HEK293 (cell line): ENCODE results near the gene ANTXRL.

ENCODE experiments used
- CTCF ChIA-PET: fragments of 350-600 bp; formaldehyde crosslinking; extraction: SDS; loops from one replicate; lab custom pipeline; 2021; ENCODE audit warnings: antibody characterized with exemption; lab: Yijun Ruan, JAX
- POLR2A ChIA-PET: fragments of 300-600 bp; formaldehyde crosslinking; extraction: SDS; loops from one replicate; lab custom pipeline; 2020; ENCODE audit warnings: antibody characterized with exemption, inconsistent platforms; lab: Yijun Ruan, JAX
- H3K27ac ChIP-seq: fragments of 200-500 bp; sonication (Bioruptor generic); 2 replicates; pipeline ENCODE4 v1.5.1; 2014; ENCODE audit warnings: low read depth, low read length, control low read depth, inconsistent platforms; ENCODE audit errors: extremely low read depth
- H3K36me3 ChIP-seq, 2 experiments: fragments of 200-500 bp in 1 of 2; sonication (Bioruptor generic) in 1 of 2; 1 replicate in 1 of 2; 2 replicates in 1 of 2; pipeline ENCODE4 v1.5.1; 2014 to 2017; ENCODE audit warnings: inconsistent platforms in 2 of 2, low read length in 2 of 2; ENCODE audit not compliant: control insufficient read depth in 2 of 2, insufficient read depth in 1 of 2
- H3K4me1 ChIP-seq: fragments of 200-500 bp; sonication (Bioruptor generic); 2 replicates; pipeline ENCODE4 v1.5.1; 2014; ENCODE audit warnings: mild to moderate bottlenecking, low read length, inconsistent platforms; ENCODE audit not compliant: control insufficient read depth, insufficient read depth
- H3K4me3 ChIP-seq: 2 replicates; pipeline ENCODE4 v1.5.1; 2011; ENCODE audit warnings: low read depth, mild to moderate bottlenecking, control low read depth, low read length, moderate library complexity
- H3K9me3 ChIP-seq: fragments of 200-500 bp; sonication (Bioruptor generic); 2 replicates; pipeline ENCODE4 v1.5.1; 2014; ENCODE audit warnings: low read depth, low read length, inconsistent platforms; ENCODE audit not compliant: control insufficient read depth, insufficient read depth
- HOXD13 ChIP-seq: sonication (generic); formaldehyde crosslinking; IDR thresholded peaks from 2 replicates; pipeline ENCODE4 v1.8.0; 2022; ENCODE audit warnings: missing genetic modification reagents, borderline replicate concordance
- ZBTB1 ChIP-seq: fragments of 450-650 bp; formaldehyde crosslinking; IDR thresholded peaks from 2 replicates; pipeline ENCODE4 v1.5.1; 2016; ENCODE audit warnings: missing biosample characterization, missing genetic modification characterization
- ZNF10 ChIP-seq: fragments of 450-650 bp; formaldehyde crosslinking; IDR thresholded peaks from 2 replicates; pipeline ENCODE4 v1.5.1; 2017; ENCODE audit warnings: missing biosample characterization, missing genetic modification characterization
- ZNF133 ChIP-seq: fragments of 450-650 bp; formaldehyde crosslinking; IDR thresholded peaks from 2 replicates; pipeline ENCODE4 v1.5.1; 2016; ENCODE audit warnings: missing biosample characterization, missing genetic modification characterization
- ZNF184 ChIP-seq: fragments of 450-650 bp; IDR thresholded peaks from 2 replicates; pipeline ENCODE4 v1.5.1; 2018; ENCODE audit warnings: missing biosample characterization, mild to moderate bottlenecking, missing genetic modification characterization
- ZNF292 ChIP-seq: fragments of 450-650 bp; formaldehyde crosslinking; IDR thresholded peaks from 2 replicates; pipeline ENCODE4 v1.5.1; 2016; ENCODE audit warnings: low read depth, missing biosample characterization, missing genetic modification characterization, borderline replicate concordance
- ZNF37A ChIP-seq: fragments of 450-650 bp; IDR thresholded peaks from 2 replicates; pipeline ENCODE4 v1.5.1; 2018; ENCODE audit warnings: missing biosample characterization, missing genetic modification characterization
- ZNF394 ChIP-seq: fragments of 450-650 bp; formaldehyde crosslinking; IDR thresholded peaks from 2 replicates; pipeline ENCODE4 v1.5.1; 2016; ENCODE audit warnings: missing biosample characterization, missing genetic modification characterization, mild to moderate bottlenecking, moderate library complexity, borderline replicate concordance
- ZNF561 ChIP-seq: fragments of 450-650 bp; IDR thresholded peaks from 2 replicates; pipeline ENCODE4 v1.5.1; 2018; ENCODE audit warnings: missing biosample characterization, missing genetic modification characterization, borderline replicate concordance
- ZNF600 ChIP-seq: fragments of 450-650 bp; formaldehyde crosslinking; IDR thresholded peaks from 2 replicates; pipeline ENCODE4 v1.5.1; 2016; ENCODE audit warnings: missing biosample characterization, missing genetic modification characterization
- ZNF626 ChIP-seq: fragments of 450-650 bp; sonication (Bioruptor Pico); formaldehyde crosslinking; IDR thresholded peaks from 2 replicates; pipeline ENCODE4 v1.5.1; 2018; ENCODE audit warnings: missing biosample characterization, missing genetic modification characterization, inconsistent platforms
- ZNF747 ChIP-seq: fragments of 450-650 bp; formaldehyde crosslinking; IDR thresholded peaks from 2 replicates; pipeline ENCODE4 v1.5.1; 2016; ENCODE audit warnings: missing biosample characterization, missing genetic modification characterization
- ZNF776 ChIP-seq: fragments of 450-650 bp; formaldehyde crosslinking; IDR thresholded peaks from 2 replicates; pipeline ENCODE4 v1.5.0; 2017; ENCODE audit warnings: missing biosample characterization, missing genetic modification characterization, borderline replicate concordance
- ZNF777 ChIP-seq: fragments of 450-650 bp; formaldehyde crosslinking; IDR thresholded peaks from 2 replicates; pipeline ENCODE4 v1.5.1; 2017; ENCODE audit warnings: missing biosample characterization, missing genetic modification characterization, borderline replicate concordance
- ZNF792 ChIP-seq: fragments of 450-650 bp; formaldehyde crosslinking; IDR thresholded peaks from 2 replicates; pipeline ENCODE4 v1.5.1; 2016; ENCODE audit warnings: missing biosample characterization, missing genetic modification characterization
- ZXDB ChIP-seq: fragments of 450-650 bp; formaldehyde crosslinking; IDR thresholded peaks from 2 replicates; pipeline ENCODE4 v1.5.1; 2016; ENCODE audit warnings: missing biosample characterization, missing genetic modification characterization
- TF ChIP-seq, protein P1 (sequence below): fragments of 450-650 bp; formaldehyde crosslinking; IDR thresholded peaks from 2 replicates; pipeline ENCODE4 v1.5.1; 2016; ENCODE audit warnings: missing biosample characterization, missing genetic modification characterization
- TF ChIP-seq, protein P2 (sequence below): fragments of 450-650 bp; formaldehyde crosslinking; IDR thresholded peaks from 2 replicates; pipeline ENCODE4 v1.5.1; 2017; ENCODE audit warnings: missing biosample characterization, missing genetic modification characterization
- TF ChIP-seq, protein P3 (sequence below): fragments of 450-650 bp; formaldehyde crosslinking; IDR thresholded peaks from 2 replicates; pipeline ENCODE4 v1.5.1; 2016; ENCODE audit warnings: missing biosample characterization, missing genetic modification characterization
- TF ChIP-seq, protein P4 (sequence below): fragments of 450-650 bp; formaldehyde crosslinking; IDR thresholded peaks from 2 replicates; pipeline ENCODE4 v1.5.1; 2016; ENCODE audit warnings: missing biosample characterization, missing genetic modification characterization, low read depth
- TF ChIP-seq, protein P5 (sequence below): fragments of 450-650 bp; formaldehyde crosslinking; optimal IDR thresholded peaks from 2 replicates; pipeline ENCODE3; 2016; ENCODE audit warnings: missing biosample characterization, mild to moderate bottlenecking, missing genetic modification characterization

ANTXRL gene

DNA sequence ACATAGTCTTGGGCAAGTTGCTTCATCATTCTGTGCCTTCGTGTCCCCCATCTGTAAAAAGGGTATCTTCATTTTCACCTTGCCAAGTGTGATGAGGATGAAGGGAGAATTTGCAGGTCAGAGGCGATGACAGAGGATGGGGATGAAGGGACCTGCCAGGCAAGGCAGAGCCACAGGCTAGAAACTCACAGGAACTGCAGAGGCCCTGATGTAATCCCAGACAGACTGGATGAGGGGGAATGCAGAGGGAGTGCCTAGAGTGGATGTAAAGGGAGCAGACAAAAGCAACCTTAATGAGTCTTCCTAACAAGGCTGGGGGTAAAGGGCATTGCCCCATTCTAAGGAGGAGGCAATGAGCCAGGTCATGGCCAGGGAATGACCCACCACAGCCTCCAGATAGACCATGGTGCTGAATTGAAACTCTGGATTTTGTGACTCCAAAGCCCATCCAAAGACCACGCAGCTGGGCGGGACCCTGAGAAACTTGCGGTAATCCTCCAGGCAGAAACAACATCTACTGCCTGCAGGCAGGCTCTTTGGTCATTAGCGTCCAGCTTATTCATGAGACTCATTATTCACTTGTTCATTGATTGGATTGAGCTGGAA, 1.9 kb downstream of the ANTXRL start (continued):
- TF ChIP-seq, protein P1, sequence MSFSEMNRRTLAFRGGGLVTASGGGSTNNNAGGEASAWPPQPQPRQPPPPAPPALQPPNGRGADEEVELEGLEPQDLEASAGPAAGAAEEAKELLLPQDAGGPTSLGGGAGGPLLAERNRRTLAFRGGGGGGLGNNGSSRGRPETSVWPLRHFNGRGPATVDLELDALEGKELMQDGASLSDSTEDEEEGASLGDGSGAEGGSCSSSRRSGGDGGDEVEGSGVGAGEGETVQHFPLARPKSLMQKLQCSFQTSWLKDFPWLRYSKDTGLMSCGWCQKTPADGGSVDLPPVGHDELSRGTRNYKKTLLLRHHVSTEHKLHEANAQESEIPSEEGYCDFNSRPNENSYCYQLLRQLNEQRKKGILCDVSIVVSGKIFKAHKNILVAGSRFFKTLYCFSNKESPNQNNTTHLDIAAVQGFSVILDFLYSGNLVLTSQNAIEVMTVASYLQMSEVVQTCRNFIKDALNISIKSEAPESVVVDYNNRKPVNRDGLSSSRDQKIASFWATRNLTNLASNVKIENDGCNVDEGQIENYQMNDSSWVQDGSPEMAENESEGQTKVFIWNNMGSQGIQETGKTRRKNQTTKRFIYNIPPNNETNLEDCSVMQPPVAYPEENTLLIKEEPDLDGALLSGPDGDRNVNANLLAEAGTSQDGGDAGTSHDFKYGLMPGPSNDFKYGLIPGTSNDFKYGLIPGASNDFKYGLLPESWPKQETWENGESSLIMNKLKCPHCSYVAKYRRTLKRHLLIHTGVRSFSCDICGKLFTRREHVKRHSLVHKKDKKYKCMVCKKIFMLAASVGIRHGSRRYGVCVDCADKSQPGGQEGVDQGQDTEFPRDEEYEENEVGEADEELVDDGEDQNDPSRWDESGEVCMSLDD = no peak
- TF ChIP-seq ZNF747 (no peak), ZNF561 (tag by site-specific recombination) (no peak), ZNF133 (tag by site-specific recombination) (no peak), ZNF10 (no peak)

DNA sequence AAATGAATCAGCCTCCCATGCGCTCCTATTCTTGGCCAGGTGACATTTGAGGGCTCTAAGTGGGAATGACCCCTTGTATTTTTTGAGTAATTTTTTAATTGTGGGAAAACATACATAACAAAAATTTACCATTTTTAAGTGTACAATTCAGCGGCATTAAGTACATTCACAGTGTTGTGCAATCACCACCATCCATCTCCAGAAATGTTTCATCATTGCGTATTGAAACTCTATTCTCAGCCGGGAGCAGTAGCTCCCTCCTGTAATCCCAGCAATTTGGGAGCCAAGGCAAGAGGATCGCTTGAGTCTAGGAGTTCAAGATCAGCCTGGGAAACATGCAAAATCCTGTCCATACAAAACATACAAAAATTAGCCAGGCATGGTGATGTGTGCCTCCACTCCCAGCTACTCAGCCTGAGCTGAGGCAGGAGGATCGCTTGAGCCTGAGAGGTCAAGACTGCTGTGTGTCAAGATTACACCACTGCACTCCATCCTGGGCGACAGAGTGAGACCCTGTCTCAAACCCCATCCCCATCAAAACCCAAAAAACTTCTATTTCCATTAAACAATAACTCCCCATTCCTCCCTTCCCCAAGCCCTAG, 2.5 kb downstream of the ANTXRL start:
- Histone ChIP-seq H3K9me3 (no peaks in the 10 kb centered on the region), H3K4me1 (no peaks in the 10 kb centered on the region), H3K36me3 (no peaks in the 10 kb centered on the region), H3K27ac (no peak overlapping the region), H3K4me3 (no peak overlapping the region)
- ChIA-PET POLR2A (no interaction called here), CTCF (no interaction called here)
- no peak for TF ChIP-seq ZBTB1 (tag by site-specific recombination)
- no peak for TF ChIP-seq ZNF292 (tag by site-specific recombination)
- no peak for TF ChIP-seq ZNF394 (tag by site-specific recombination)
- no peak for TF ChIP-seq ZNF184 (tag by site-specific recombination)
- TF ChIP-seq ZNF626 (tag by site-specific recombination) = no peak
- no peak for TF ChIP-seq ZNF792 (tag by site-specific recombination)
- TF ChIP-seq ZNF37A = no peak
- no peak for TF ChIP-seq HOXD13 (CRISPR knock-in tag)
- TF ChIP-seq, protein P2, sequence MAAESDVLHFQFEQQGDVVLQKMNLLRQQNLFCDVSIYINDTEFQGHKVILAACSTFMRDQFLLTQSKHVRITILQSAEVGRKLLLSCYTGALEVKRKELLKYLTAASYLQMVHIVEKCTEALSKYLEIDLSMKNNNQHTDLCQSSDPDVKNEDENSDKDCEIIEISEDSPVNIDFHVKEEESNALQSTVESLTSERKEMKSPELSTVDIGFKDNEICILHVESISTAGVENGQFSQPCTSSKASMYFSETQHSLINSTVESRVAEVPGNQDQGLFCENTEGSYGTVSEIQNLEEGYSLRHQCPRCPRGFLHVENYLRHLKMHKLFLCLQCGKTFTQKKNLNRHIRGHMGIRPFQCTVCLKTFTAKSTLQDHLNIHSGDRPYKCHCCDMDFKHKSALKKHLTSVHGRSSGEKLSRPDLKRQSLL (tag by site-specific recombination) = no peak
- TF ChIP-seq ZNF777 (tag by site-specific recombination) = no peak
- TF ChIP-seq, protein P3, sequence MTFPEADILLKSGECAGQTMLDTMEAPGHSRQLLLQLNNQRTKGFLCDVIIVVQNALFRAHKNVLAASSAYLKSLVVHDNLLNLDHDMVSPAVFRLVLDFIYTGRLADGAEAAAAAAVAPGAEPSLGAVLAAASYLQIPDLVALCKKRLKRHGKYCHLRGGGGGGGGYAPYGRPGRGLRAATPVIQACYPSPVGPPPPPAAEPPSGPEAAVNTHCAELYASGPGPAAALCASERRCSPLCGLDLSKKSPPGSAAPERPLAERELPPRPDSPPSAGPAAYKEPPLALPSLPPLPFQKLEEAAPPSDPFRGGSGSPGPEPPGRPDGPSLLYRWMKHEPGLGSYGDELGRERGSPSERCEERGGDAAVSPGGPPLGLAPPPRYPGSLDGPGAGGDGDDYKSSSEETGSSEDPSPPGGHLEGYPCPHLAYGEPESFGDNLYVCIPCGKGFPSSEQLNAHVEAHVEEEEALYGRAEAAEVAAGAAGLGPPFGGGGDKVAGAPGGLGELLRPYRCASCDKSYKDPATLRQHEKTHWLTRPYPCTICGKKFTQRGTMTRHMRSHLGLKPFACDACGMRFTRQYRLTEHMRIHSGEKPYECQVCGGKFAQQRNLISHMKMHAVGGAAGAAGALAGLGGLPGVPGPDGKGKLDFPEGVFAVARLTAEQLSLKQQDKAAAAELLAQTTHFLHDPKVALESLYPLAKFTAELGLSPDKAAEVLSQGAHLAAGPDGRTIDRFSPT = no peak
- TF ChIP-seq ZNF600 (tag by site-specific recombination) = no peak
- TF ChIP-seq, protein P4, sequence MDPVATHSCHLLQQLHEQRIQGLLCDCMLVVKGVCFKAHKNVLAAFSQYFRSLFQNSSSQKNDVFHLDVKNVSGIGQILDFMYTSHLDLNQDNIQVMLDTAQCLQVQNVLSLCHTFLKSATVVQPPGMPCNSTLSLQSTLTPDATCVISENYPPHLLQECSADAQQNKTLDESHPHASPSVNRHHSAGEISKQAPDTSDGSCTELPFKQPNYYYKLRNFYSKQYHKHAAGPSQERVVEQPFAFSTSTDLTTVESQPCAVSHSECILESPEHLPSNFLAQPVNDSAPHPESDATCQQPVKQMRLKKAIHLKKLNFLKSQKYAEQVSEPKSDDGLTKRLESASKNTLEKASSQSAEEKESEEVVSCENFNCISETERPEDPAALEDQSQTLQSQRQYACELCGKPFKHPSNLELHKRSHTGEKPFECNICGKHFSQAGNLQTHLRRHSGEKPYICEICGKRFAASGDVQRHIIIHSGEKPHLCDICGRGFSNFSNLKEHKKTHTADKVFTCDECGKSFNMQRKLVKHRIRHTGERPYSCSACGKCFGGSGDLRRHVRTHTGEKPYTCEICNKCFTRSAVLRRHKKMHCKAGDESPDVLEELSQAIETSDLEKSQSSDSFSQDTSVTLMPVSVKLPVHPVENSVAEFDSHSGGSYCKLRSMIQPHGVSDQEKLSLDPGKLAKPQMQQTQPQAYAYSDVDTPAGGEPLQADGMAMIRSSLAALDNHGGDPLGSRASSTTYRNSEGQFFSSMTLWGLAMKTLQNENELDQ (tag by site-specific recombination) = no peak
- TF ChIP-seq ZNF776 (tag by site-specific recombination) = no peak
- TF ChIP-seq, protein P5, sequence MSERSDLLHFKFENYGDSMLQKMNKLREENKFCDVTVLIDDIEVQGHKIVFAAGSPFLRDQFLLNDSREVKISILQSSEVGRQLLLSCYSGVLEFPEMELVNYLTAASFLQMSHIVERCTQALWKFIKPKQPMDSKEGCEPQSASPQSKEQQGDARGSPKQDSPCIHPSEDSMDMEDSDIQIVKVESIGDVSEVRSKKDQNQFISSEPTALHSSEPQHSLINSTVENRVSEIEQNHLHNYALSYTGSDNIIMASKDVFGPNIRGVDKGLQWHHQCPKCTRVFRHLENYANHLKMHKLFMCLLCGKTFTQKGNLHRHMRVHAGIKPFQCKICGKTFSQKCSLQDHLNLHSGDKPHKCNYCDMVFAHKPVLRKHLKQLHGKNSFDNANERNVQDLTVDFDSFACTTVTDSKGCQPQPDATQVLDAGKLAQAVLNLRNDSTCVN (tag by site-specific recombination) = no peak
- TF ChIP-seq ZXDB (tag by site-specific recombination) = no peak
